B cell (primary cell): Measurements from ENCODE around the gene SLC27A3.

Experiments
- EZH2 ChIP-seq: IDR thresholded peaks from 2 replicates; pipeline ENCODE4 v1.6.1; 2012; ENCODE audit warnings: borderline replicate concordance, low read depth, mild to moderate bottlenecking, moderate library complexity, low read length; ENCODE audit not compliant: insufficient read depth, poor library complexity, severe bottlenecking
- TF ChIP-seq, protein P1 (sequence below): fragments of 200-600 bp; IDR thresholded peaks from one replicate; pipeline ENCODE4 v1.8.0; 2022; ENCODE audit warnings: antibody characterized with exemption, mild to moderate bottlenecking

- TF ChIP-seq, protein P1, sequence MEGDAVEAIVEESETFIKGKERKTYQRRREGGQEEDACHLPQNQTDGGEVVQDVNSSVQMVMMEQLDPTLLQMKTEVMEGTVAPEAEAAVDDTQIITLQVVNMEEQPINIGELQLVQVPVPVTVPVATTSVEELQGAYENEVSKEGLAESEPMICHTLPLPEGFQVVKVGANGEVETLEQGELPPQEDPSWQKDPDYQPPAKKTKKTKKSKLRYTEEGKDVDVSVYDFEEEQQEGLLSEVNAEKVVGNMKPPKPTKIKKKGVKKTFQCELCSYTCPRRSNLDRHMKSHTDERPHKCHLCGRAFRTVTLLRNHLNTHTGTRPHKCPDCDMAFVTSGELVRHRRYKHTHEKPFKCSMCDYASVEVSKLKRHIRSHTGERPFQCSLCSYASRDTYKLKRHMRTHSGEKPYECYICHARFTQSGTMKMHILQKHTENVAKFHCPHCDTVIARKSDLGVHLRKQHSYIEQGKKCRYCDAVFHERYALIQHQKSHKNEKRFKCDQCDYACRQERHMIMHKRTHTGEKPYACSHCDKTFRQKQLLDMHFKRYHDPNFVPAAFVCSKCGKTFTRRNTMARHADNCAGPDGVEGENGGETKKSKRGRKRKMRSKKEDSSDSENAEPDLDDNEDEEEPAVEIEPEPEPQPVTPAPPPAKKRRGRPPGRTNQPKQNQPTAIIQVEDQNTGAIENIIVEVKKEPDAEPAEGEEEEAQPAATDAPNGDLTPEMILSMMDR = no peak
- no peak for TF ChIP-seq EZH2
Observed at GRCh38 chr1:153764310-153764709, 10.9 kb upstream of the SLC27A3 start.
